ENCODE results near the gene UBE2C.

Gene UBE2C

GRCh38 chr20:45801851-45802250 lies 10.6 kb upstream of the UBE2C start:
- Histone ChIP-seq H4K20me1 (ENCODE audit: insufficient read depth) (no peaks in the 10 kb centered on the region), H3K9ac (no peak overlapping the region), H2AFZ (ENCODE audit: low read depth) (no peak overlapping the region), H3K27ac (no peak overlapping the region), H3K36me3 (ENCODE audit: insufficient read depth) (peaks cover 10% of the 10 kb centered on the region; the same call in 1 of the 2 replicates), H3K4me1 (ENCODE audit: low read depth, poor library complexity, severe bottlenecking) (peaks cover 6% of the 10 kb centered on the region), H3K4me2 (no peak overlapping the region), H3K79me2 (ENCODE audit: insufficient read depth, low read depth) (no peaks in the 10 kb centered on the region), H3K4me3 (IDR thresholded peaks at IDR 0.05; ENCODE audit: insufficient read depth, low read depth, low read length) (no peak overlapping the region), H3K27me3 (ENCODE audit: insufficient read depth, low read depth) (no peaks in the 10 kb centered on the region)
- TF ChIP-seq CTCF (conservative IDR thresholded peaks at IDR 0.05; ENCODE audit: low read depth, low read length), result no peak

GRCh38 chr20:45810191-45810970 lies 2.1 kb upstream of the UBE2C start:
- H3K9ac ChIP-seq, result no peak overlapping the region
- no peak for TF ChIP-seq CTCF (conservative IDR thresholded peaks at IDR 0.05; ENCODE audit: low read depth, low read length)
- H3K27ac ChIP-seq, result no peak overlapping the region
- no peaks in the 10 kb centered on the region for H4K20me1 ChIP-seq (ENCODE audit: insufficient read depth)
- peaks cover 15% of the 10 kb centered on the region for H3K79me2 ChIP-seq (ENCODE audit: insufficient read depth, low read depth)
- H3K27me3 ChIP-seq (ENCODE audit: insufficient read depth, low read depth), result no peaks in the 10 kb centered on the region
- H3K4me3 ChIP-seq (IDR thresholded peaks at IDR 0.05; ENCODE audit: insufficient read depth, low read depth, low read length), result no peak overlapping the region
- H3K36me3 ChIP-seq (ENCODE audit: insufficient read depth), result peaks cover 6% of the 10 kb centered on the region; the same call in 1 of the 2 replicates
- H3K4me2 ChIP-seq, result no peak overlapping the region
- H2AFZ ChIP-seq (ENCODE audit: low read depth), result no peak overlapping the region
- H3K4me1 ChIP-seq (ENCODE audit: low read depth, poor library complexity, severe bottlenecking), result peaks cover 9% of the 10 kb centered on the region

DNA sequence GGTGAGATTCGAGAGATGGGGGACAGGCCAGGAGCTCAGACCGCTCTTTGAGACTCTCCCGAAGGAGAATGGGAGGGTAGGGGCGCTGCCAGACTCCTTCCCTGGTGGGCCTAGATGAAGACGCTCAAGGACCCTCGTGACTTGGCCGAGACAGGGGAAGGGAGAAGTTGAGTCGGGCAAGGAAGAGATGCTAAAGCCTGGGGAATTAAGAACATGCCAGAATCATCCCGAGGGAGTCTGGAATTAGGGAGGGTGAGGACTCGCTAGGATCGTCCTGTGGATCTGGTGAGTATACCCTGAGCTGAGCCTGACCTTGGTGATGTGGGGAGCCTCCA lies 529 bp downstream of the UBE2C start:
- no peak overlapping the region for H3K4me3 ChIP-seq (IDR thresholded peaks at IDR 0.05; ENCODE audit: insufficient read depth, low read depth, low read length)
- H3K27ac ChIP-seq, result peak overlapping the region; percentile 43; the same call in 1 of the 2 replicates
- H4K20me1 ChIP-seq (ENCODE audit: insufficient read depth), result no peaks in the 10 kb centered on the region
- peak overlapping the region; percentile 96 for H3K4me2 ChIP-seq
- H3K79me2 ChIP-seq (ENCODE audit: insufficient read depth, low read depth), result peaks cover 15% of the 10 kb centered on the region
- peaks cover 9% of the 10 kb centered on the region; the same call in 1 of the 2 replicates for H3K36me3 ChIP-seq (ENCODE audit: insufficient read depth)
- TF ChIP-seq CTCF (conservative IDR thresholded peaks at IDR 0.05; ENCODE audit: low read depth, low read length), result no peak
- H3K9ac ChIP-seq, result peak overlapping the region; percentile 71
- H3K4me1 ChIP-seq (ENCODE audit: low read depth, poor library complexity, severe bottlenecking), result peaks cover 9% of the 10 kb centered on the region
- H3K27me3 ChIP-seq (ENCODE audit: insufficient read depth, low read depth), result no peaks in the 10 kb centered on the region
- H2AFZ ChIP-seq (ENCODE audit: low read depth), result peak overlapping the region; percentile 59

GRCh38 chr20:45813489-45813888 lies 1.0 kb downstream of the UBE2C start:
- Histone ChIP-seq H3K36me3 (ENCODE audit: insufficient read depth) (peaks cover 9% of the 10 kb centered on the region; the same call in 1 of the 2 replicates), H3K4me2 (peak overlapping the region; percentile 96), H3K27me3 (ENCODE audit: insufficient read depth, low read depth) (no peaks in the 10 kb centered on the region), H3K27ac (peak overlapping the region; percentile 43; the same call in 1 of the 2 replicates), H3K4me3 (IDR thresholded peaks at IDR 0.05; ENCODE audit: insufficient read depth, low read depth, low read length) (no peak overlapping the region), H2AFZ (ENCODE audit: low read depth) (0 out of 2 replicates have a peak overlapping the region, but pooled peaks have one; percentile 59), H3K4me1 (ENCODE audit: low read depth, poor library complexity, severe bottlenecking) (peaks cover 9% of the 10 kb centered on the region), H4K20me1 (ENCODE audit: insufficient read depth) (no peaks in the 10 kb centered on the region), H3K79me2 (ENCODE audit: insufficient read depth, low read depth) (peaks cover 15% of the 10 kb centered on the region), H3K9ac (peak overlapping the region; percentile 71; the same call in 1 of the 2 replicates)
- no peak for TF ChIP-seq CTCF (conservative IDR thresholded peaks at IDR 0.05; ENCODE audit: low read depth, low read length)
